ENCODE measurements around the gene PNPLA7.
"Not testable (repeated sequence)": the region's sequence is repeated elsewhere in the genome, so short reads cannot be mapped to it uniquely, and the experiment has no call there.

Gene PNPLA7

GRCh38 chr9:137570566-137570965 is 20.4 kb upstream of the PNPLA7 start:
- H3K4me2 ChIP-seq (ENCODE audit: low read length): no peak overlapping the region
- H3K4me1 ChIP-seq: no peaks in the 10 kb centered on the region
- H3K27me3 ChIP-seq (ENCODE audit: control insufficient read depth, insufficient read depth, low read length): no peaks in the 10 kb centered on the region
- no peak overlapping the region for H2AFZ ChIP-seq
- no peak for TF ChIP-seq CTCF (IDR thresholded peaks at IDR 0.05)
- H3K27ac ChIP-seq: no peak overlapping the region
- no peak overlapping the region for H3K4me3 ChIP-seq (ENCODE audit: low read depth, low read length)
- H3K9ac ChIP-seq: no peak overlapping the region
- H3K9me3 ChIP-seq (ENCODE audit: control insufficient read depth, low read length): no peaks in the 10 kb centered on the region
- no peaks in the 10 kb centered on the region for H3K36me3 ChIP-seq (ENCODE audit: control insufficient read depth, insufficient read depth, low read length)
- peaks cover 8% of the 10 kb centered on the region for H3K79me2 ChIP-seq

- no peak overlapping the region for H3K9ac ChIP-seq
- no peaks in the 10 kb centered on the region for H3K9me3 ChIP-seq (ENCODE audit: control insufficient read depth, low read length)
- no peak overlapping the region for H3K4me2 ChIP-seq (ENCODE audit: low read length)
- H3K27me3 ChIP-seq (ENCODE audit: control insufficient read depth, insufficient read depth, low read length): no peaks in the 10 kb centered on the region
- no peaks in the 10 kb centered on the region for H3K4me1 ChIP-seq
- H3K4me3 ChIP-seq (ENCODE audit: low read depth, low read length): no peak overlapping the region
- H3K27ac ChIP-seq: no peak overlapping the region
- no peak for TF ChIP-seq CTCF (IDR thresholded peaks at IDR 0.05)
- H3K79me2 ChIP-seq: peaks cover 8% of the 10 kb centered on the region
- no peak overlapping the region for H2AFZ ChIP-seq
- H3K36me3 ChIP-seq (ENCODE audit: control insufficient read depth, insufficient read depth, low read length): no peaks in the 10 kb centered on the region
Observed at GRCh38 chr9:137569609-137570203, 19.5 kb upstream of the PNPLA7 start.

- H2AFZ ChIP-seq; H3K4me3 ChIP-seq (ENCODE audit: low read depth, low read length); H3K27ac ChIP-seq; H3K9me3 ChIP-seq (ENCODE audit: control insufficient read depth, low read length); H3K4me2 ChIP-seq (ENCODE audit: low read length); H3K9ac ChIP-seq; H3K27me3 ChIP-seq (ENCODE audit: control insufficient read depth, insufficient read depth, low read length); H3K36me3 ChIP-seq (ENCODE audit: control insufficient read depth, insufficient read depth, low read length); H3K79me2 ChIP-seq; H3K4me1 ChIP-seq: not testable (repeated sequence)
Observed at GRCh38 chr9:137568445-137568844, 18.2 kb upstream of the PNPLA7 start.

- Histone ChIP-seq H3K36me3 (ENCODE audit: control insufficient read depth, insufficient read depth, low read length) (no peaks in the 10 kb centered on the region), H3K4me1 (no peaks in the 10 kb centered on the region)
- TF ChIP-seq CTCF (IDR thresholded peaks at IDR 0.05): no peak
Observed at GRCh38 chr9:137564817-137565411, 14.7 kb upstream of the PNPLA7 start.

GRCh38 chr9:137564134-137564533 is 13.9 kb upstream of the PNPLA7 start:
- Histone ChIP-seq H3K4me3 (ENCODE audit: low read depth, low read length) (no peak overlapping the region), H3K9ac (no peak overlapping the region), H3K9me3 (ENCODE audit: control insufficient read depth, low read length) (no peaks in the 10 kb centered on the region), H3K27me3 (ENCODE audit: control insufficient read depth, insufficient read depth, low read length) (no peaks in the 10 kb centered on the region), H3K4me1 (no peaks in the 10 kb centered on the region), H2AFZ (no peak overlapping the region), H3K27ac (no peak overlapping the region), H3K36me3 (ENCODE audit: control insufficient read depth, insufficient read depth, low read length) (no peaks in the 10 kb centered on the region), H3K4me2 (ENCODE audit: low read length) (no peak overlapping the region), H3K79me2 (no peaks in the 10 kb centered on the region)
- TF ChIP-seq CTCF (IDR thresholded peaks at IDR 0.05): no peak

More at GRCh38 chr9:137564817-137565411, 14.7 kb upstream of the PNPLA7 start:
- H3K4me3 ChIP-seq (ENCODE audit: low read depth, low read length): no peak overlapping the region
- H3K9ac ChIP-seq: no peak overlapping the region
- no peaks in the 10 kb centered on the region for H3K9me3 ChIP-seq (ENCODE audit: control insufficient read depth, low read length)
- H2AFZ ChIP-seq: no peak overlapping the region
- H3K27me3 ChIP-seq (ENCODE audit: control insufficient read depth, insufficient read depth, low read length): no peaks in the 10 kb centered on the region
- H3K79me2 ChIP-seq: peaks cover 2% of the 10 kb centered on the region
- H3K27ac ChIP-seq: no peak overlapping the region
- no peak overlapping the region for H3K4me2 ChIP-seq (ENCODE audit: low read length)

Data from parathyroid adenoma (tissue), 2 donors.